ENCODE results near the gene FSCN2.
A peak's percentile ranks its signal among the peaks of the same experiment; 100 is the strongest.

Gene FSCN2

DNA sequence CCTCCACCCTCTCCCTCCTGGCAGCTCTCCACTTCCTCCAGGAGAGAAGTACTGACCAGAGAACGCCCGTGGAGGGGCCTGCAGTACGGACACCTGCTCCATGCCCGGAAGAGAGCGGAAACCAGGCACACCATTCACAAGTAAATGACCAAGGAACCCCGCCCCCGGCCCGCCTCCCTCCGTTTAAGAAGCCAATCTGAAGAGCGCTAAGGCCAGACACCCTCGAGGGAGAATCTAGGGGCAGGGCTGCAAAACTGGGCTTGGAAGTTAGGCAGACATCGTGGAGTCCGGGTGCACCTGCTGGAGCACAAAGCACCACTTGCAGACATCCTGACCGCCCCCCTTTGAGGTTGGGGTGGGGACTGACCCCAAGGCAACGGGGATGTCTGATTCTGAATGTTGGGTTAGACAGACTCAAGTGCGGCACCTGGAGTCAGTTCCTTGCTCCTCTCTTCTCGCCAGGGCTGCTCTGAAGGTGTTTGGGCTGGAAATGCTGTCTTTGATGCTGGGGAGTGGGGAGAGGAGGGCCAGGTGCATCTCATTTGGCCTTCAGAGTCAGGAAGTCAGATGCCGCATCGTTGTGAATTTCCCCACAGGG lies 24.9 kb downstream of the FSCN2 start (continued):
- TF ChIP-seq, protein P1, sequence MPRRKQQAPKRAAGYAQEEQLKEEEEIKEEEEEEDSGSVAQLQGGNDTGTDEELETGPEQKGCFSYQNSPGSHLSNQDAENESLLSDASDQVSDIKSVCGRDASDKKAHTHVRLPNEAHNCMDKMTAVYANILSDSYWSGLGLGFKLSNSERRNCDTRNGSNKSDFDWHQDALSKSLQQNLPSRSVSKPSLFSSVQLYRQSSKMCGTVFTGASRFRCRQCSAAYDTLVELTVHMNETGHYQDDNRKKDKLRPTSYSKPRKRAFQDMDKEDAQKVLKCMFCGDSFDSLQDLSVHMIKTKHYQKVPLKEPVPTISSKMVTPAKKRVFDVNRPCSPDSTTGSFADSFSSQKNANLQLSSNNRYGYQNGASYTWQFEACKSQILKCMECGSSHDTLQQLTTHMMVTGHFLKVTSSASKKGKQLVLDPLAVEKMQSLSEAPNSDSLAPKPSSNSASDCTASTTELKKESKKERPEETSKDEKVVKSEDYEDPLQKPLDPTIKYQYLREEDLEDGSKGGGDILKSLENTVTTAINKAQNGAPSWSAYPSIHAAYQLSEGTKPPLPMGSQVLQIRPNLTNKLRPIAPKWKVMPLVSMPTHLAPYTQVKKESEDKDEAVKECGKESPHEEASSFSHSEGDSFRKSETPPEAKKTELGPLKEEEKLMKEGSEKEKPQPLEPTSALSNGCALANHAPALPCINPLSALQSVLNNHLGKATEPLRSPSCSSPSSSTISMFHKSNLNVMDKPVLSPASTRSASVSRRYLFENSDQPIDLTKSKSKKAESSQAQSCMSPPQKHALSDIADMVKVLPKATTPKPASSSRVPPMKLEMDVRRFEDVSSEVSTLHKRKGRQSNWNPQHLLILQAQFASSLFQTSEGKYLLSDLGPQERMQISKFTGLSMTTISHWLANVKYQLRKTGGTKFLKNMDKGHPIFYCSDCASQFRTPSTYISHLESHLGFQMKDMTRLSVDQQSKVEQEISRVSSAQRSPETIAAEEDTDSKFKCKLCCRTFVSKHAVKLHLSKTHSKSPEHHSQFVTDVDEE (CRISPR knock-in tag; IDR thresholded peaks at IDR 0.05): no peak
- no peak for TF ChIP-seq ISL1 (CRISPR knock-in tag; IDR thresholded peaks at IDR 0.05)
- no peak for TF ChIP-seq OSR1 (CRISPR knock-in tag; IDR thresholded peaks at IDR 0.05)

- ATAC-seq: peak; percentile 65
These were observed 25.5 kb downstream of the FSCN2 start for GRCh38 chr17:81553616-81554181.

DNA sequence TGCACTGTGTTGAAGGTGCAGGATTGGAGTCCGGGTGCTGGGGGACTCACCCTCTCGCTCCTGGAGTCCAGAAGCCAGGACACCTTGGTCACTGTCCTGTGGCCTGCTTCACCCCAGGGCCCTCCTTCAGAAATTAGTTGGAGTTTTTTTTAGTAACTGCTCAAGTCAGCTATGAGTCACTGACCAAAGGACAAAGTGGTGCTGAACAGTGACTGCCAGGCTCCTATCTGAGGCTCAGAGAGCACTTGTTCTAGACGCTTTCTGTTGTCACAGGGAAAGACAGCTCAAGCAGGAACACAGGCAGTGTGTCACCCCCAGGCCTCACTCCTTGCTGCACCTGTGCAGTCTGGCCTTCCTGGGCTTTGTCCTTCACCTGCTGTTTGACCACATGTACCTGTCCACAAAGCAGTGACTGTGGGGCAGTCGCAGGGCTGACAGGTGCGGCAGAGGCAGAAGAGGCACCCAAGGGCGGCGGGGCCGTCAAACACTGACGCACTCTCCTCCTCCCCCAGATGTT lies 28.1 kb downstream of the FSCN2 start:
- TF ChIP-seq ESRRG (CRISPR knock-in tag; IDR thresholded peaks at IDR 0.05) (no peak), PPARA (CRISPR knock-in tag; IDR thresholded peaks at IDR 0.05; ENCODE audit: borderline replicate concordance) (no peak), CSRNP3 (CRISPR knock-in tag; IDR thresholded peaks at IDR 0.05) (no peak), TCF4 (CRISPR knock-in tag; IDR thresholded peaks at IDR 0.05; ENCODE audit: borderline replicate concordance) (no peak), ARNTL (CRISPR knock-in tag; IDR thresholded peaks at IDR 0.05; ENCODE audit: borderline replicate concordance, low read depth) (no peak), ZFP30 (CRISPR knock-in tag; IDR thresholded peaks at IDR 0.05) (no peak), ZNF8 (CRISPR knock-in tag; IDR thresholded peaks at IDR 0.05) (no peak), BACH2 (CRISPR knock-in tag; IDR thresholded peaks at IDR 0.05; ENCODE audit: borderline replicate concordance) (no peak), ZFP3 (CRISPR knock-in tag; IDR thresholded peaks at IDR 0.05) (no peak), CSDC2 (CRISPR knock-in tag; IDR thresholded peaks at IDR 0.05) (no peak), OSR1 (CRISPR knock-in tag; IDR thresholded peaks at IDR 0.05) (no peak), RARB (CRISPR knock-in tag; IDR thresholded peaks at IDR 0.05) (no peak), ISL1 (CRISPR knock-in tag; IDR thresholded peaks at IDR 0.05) (no peak), ZC3H10 (CRISPR knock-in tag; IDR thresholded peaks at IDR 0.05) (no peak), TOX (CRISPR knock-in tag; IDR thresholded peaks at IDR 0.05; ENCODE audit: borderline replicate concordance) (no peak)
- TF ChIP-seq, protein P2, sequence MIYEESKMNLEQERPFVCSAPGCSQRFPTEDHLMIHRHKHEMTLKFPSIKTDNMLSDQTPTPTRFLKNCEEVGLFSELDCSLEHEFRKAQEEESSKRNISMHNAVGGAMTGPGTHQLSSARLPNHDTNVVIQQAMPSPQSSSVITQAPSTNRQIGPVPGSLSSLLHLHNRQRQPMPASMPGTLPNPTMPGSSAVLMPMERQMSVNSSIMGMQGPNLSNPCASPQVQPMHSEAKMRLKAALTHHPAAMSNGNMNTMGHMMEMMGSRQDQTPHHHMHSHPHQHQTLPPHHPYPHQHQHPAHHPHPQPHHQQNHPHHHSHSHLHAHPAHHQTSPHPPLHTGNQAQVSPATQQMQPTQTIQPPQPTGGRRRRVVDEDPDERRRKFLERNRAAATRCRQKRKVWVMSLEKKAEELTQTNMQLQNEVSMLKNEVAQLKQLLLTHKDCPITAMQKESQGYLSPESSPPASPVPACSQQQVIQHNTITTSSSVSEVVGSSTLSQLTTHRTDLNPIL (CRISPR knock-in tag; IDR thresholded peaks at IDR 0.05; ENCODE audit: low read depth): no peak
- TF ChIP-seq, protein P3, sequence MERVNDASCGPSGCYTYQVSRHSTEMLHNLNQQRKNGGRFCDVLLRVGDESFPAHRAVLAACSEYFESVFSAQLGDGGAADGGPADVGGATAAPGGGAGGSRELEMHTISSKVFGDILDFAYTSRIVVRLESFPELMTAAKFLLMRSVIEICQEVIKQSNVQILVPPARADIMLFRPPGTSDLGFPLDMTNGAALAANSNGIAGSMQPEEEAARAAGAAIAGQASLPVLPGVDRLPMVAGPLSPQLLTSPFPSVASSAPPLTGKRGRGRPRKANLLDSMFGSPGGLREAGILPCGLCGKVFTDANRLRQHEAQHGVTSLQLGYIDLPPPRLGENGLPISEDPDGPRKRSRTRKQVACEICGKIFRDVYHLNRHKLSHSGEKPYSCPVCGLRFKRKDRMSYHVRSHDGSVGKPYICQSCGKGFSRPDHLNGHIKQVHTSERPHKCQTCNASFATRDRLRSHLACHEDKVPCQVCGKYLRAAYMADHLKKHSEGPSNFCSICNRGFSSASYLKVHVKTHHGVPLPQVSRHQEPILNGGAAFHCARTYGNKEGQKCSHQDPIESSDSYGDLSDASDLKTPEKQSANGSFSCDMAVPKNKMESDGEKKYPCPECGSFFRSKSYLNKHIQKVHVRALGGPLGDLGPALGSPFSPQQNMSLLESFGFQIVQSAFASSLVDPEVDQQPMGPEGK (CRISPR knock-in tag; IDR thresholded peaks at IDR 0.05; ENCODE audit: borderline replicate concordance): no peak
- TF ChIP-seq, protein P1 (CRISPR knock-in tag; IDR thresholded peaks at IDR 0.05): no peak
- TF ChIP-seq, protein P4, sequence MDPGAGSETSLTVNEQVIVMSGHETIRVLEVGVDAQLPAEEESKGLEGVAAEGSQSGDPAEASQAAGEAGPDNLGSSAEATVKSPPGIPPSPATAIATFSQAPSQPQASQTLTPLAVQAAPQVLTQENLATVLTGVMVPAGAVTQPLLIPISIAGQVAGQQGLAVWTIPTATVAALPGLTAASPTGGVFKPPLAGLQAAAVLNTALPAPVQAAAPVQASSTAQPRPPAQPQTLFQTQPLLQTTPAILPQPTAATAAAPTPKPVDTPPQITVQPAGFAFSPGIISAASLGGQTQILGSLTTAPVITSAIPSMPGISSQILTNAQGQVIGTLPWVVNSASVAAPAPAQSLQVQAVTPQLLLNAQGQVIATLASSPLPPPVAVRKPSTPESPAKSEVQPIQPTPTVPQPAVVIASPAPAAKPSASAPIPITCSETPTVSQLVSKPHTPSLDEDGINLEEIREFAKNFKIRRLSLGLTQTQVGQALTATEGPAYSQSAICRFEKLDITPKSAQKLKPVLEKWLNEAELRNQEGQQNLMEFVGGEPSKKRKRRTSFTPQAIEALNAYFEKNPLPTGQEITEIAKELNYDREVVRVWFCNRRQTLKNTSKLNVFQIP (CRISPR knock-in tag; IDR thresholded peaks at IDR 0.05; ENCODE audit: borderline replicate concordance, low read depth): no peak
- no peak for ATAC-seq

More at GRCh38 chr17:81553616-81554181, 25.5 kb downstream of the FSCN2 start:
- TF ChIP-seq ZNF8 (CRISPR knock-in tag; IDR thresholded peaks at IDR 0.05): no peak
